Spinal cord (tissue), 4 donors: Measurements from ENCODE around the gene PHF5A. TPM values are rescaled to one million over a fixed set of nuclear protein-coding genes. Genes with fewer than 3 reads are reported as not detected.

ENCODE experiments used
- polyA plus RNA-seq, 2 donors: library from polyadenylated mRNA; unstranded; fragments of 120-200 nt; gene quantifications; one replicate each; pipeline ENCODE4 v1.2.1, GENCODE V29; 2013; ENCODE audit not compliant: insufficient read length in 2 of 2
- total RNA-seq, 2 donors: library from RNA; depleted of rRNA in 1 of 2; stranded (reverse); fragments of 120-200 nt in 1 of 2; fragments of >200 nt in 1 of 2; gene quantifications; one replicate each; pipeline versions ENCODE4 v1.2.3 to v1.2.4, GENCODE V29; 2013 to 2014

The PHF5A gene
- total and polyA plus RNA-seq, 4 donors: 30.0 to 48.8 (median 44.6) TPM

Other genes starting within 250 kb of the PHF5A start
- 10 to 100 TPM; 23.2 to 38.2 TPM for gene CHADL, start 227.8 kb downstream of the PHF5A start, total RNA-seq
- gene CHADL, start 227.8 kb downstream of the PHF5A start, polyA plus RNA-seq: 10 to 100 TPM; 36.7 to 48.2 TPM
- gene RANGAP1, start 182.5 kb downstream of the PHF5A start, total RNA-seq: 10 to 100 TPM; 29.9 to 35.2 TPM
- 100 to 1,000 TPM in 1 of 2 donors, 10 to 100 TPM in 1; 90.6 to 106 TPM for gene RANGAP1, start 182.5 kb downstream of the PHF5A start, polyA plus RNA-seq
- gene ZC3H7B, start 167.2 kb downstream of the PHF5A start, total RNA-seq: 10 to 100 TPM; 41.6 to 60.3 TPM
- 100 to 1,000 TPM; 104 to 108 TPM for gene ZC3H7B, start 167.2 kb downstream of the PHF5A start, polyA plus RNA-seq
- gene TEF, start 86.8 kb downstream of the PHF5A start, total RNA-seq: 10 to 100 TPM; 11.9 to 18.0 TPM
- 10 to 100 TPM; 12.8 to 13.1 TPM for gene TEF, start 86.8 kb downstream of the PHF5A start, polyA plus RNA-seq
- 10 to 100 TPM; 17.1 to 34.0 TPM for gene TOB2, start 21.9 kb downstream of the PHF5A start, total RNA-seq
- gene TOB2, start 21.9 kb downstream of the PHF5A start, polyA plus RNA-seq: 10 to 100 TPM; 43.7 to 45.5 TPM
- 100 to 1,000 TPM; 101 to 113 TPM for gene ACO2, start 425 bp upstream of the PHF5A start, total RNA-seq
- 100 to 1,000 TPM; 181 to 183 TPM for gene ACO2, start 425 bp upstream of the PHF5A start, polyA plus RNA-seq
- gene POLR3H, start 75.8 kb upstream of the PHF5A start, total RNA-seq: 10 to 100 TPM; 17.9 to 33.2 TPM
- gene POLR3H, start 75.8 kb upstream of the PHF5A start, polyA plus RNA-seq: 10 to 100 TPM; 82.6 to 91.5 TPM
- 1 to 10 TPM; 8.0 to 9.0 TPM for gene CSDC2, start 92.3 kb upstream of the PHF5A start, total RNA-seq
- 10 to 100 TPM; 45.6 to 49.7 TPM for gene CSDC2, start 92.3 kb upstream of the PHF5A start, polyA plus RNA-seq
- 10 to 100 TPM; 18.5 to 18.9 TPM for gene PMM1, start 121.1 kb upstream of the PHF5A start, total RNA-seq
- gene PMM1, start 121.1 kb upstream of the PHF5A start, polyA plus RNA-seq: 10 to 100 TPM; 65.6 to 67.3 TPM
- gene DESI1, start 152.4 kb upstream of the PHF5A start, total RNA-seq: 10 to 100 TPM; 28.4 TPM
- 10 to 100 TPM; 64.1 TPM for gene DESI1, start 152.4 kb upstream of the PHF5A start, polyA plus RNA-seq
- gene XRCC6, start 152.6 kb upstream of the PHF5A start, total RNA-seq: 100 to 1,000 TPM; 213 to 239 TPM
- gene XRCC6, start 152.6 kb upstream of the PHF5A start, polyA plus RNA-seq: 100 to 1,000 TPM; 219 to 221 TPM
- 100 to 1,000 TPM in 1 of 2 donors, 10 to 100 TPM in 1; 89.4 to 123 TPM for gene SNU13, start 220.2 kb upstream of the PHF5A start, total RNA-seq
- 100 to 1,000 TPM; 233 to 245 TPM for gene SNU13, start 220.2 kb upstream of the PHF5A start, polyA plus RNA-seq
- 1 to 10 TPM; 1.5 to 1.6 TPM for gene MEI1, start 230.8 kb upstream of the PHF5A start, total RNA-seq
- gene MEI1, start 230.8 kb upstream of the PHF5A start, polyA plus RNA-seq: 1 to 10 TPM; 2.5 to 3.6 TPM